Heart right ventricle (tissue), 16 donors: ENCODE measurements around the gene CRYBA2. TPM values are rescaled to one million over a fixed set of nuclear protein-coding genes. Genes with fewer than 3 reads are reported as not detected.

Experiments
- ATAC-seq, 8 donors: fragments of 200-7000 bp; cut with Tn5 transposase; one replicate each; pipeline ENCODE4 v1.9.1; 2020; ENCODE audit warnings: mild to moderate bottlenecking in 8 of 8, moderate library complexity in 8 of 8, moderate number of reproducible peaks in 1 of 8
- DNase-seq, 2 donors: peaks; one replicate each; pipeline ENCODE4 v3.0.0-alpha.2; 2020
- H3K27ac ChIP-seq, 10 donors: fragments of 200-600 bp; sonication (generic) in 2 of 10; one replicate each; pipeline versions ENCODE4 v1.5.0 to v1.8.0; 2020 to 2022; ENCODE audit warnings: mild to moderate bottlenecking in 3 of 10
- H3K27me3 ChIP-seq, 7 donors: fragments of 200-600 bp; one replicate each; pipeline ENCODE4 v1.8.0; 2021 to 2022; ENCODE audit warnings: mild to moderate bottlenecking in 2 of 7
- H3K36me3 ChIP-seq, 9 donors: fragments of 200-600 bp; sonication (generic) in 1 of 9; one replicate each; pipeline versions ENCODE4 v1.5.0 to v1.8.0; 2020 to 2022; ENCODE audit warnings: mild to moderate bottlenecking in 2 of 9
- H3K4me1 ChIP-seq, 9 donors: fragments of 200-600 bp; sonication (generic) in 1 of 9; one replicate each; pipeline versions ENCODE4 v1.5.0 to v1.8.0; 2020 to 2022; ENCODE audit warnings: mild to moderate bottlenecking in 4 of 9
- H3K4me3 ChIP-seq, 10 donors: fragments of 200-600 bp; sonication (generic) in 2 of 10; one replicate each; pipeline versions ENCODE4 v1.5.0 to v1.8.0; 2020 to 2022; ENCODE audit warnings: mild to moderate bottlenecking in 7 of 10, moderate library complexity in 2 of 10
- H3K9me3 ChIP-seq, 11 donors: fragments of 200-600 bp in 10 of 11; sonication (generic) in 2 of 11; one replicate each; pipeline versions ENCODE4 v1.5.0 to v1.8.0; 2013 to 2022; ENCODE audit warnings: mild to moderate bottlenecking in 2 of 11, control low read depth in 1 of 11, moderate library complexity in 1 of 11
- CTCF ChIP-seq, 9 donors: fragments of 200-600 bp; sonication (generic) in 2 of 9; IDR thresholded peaks; one replicate each; pipeline versions ENCODE4 v1.5.0 to v1.8.0; 2021 to 2022; ENCODE audit warnings: antibody characterized with exemption in 9 of 9, mild to moderate bottlenecking in 5 of 9, moderate library complexity in 1 of 9
- WGBS, 2 donors: extraction: QIAGEN DNeasy Blood & Tissue Kit; methylation state at CpG; one replicate each; pipeline ENCODE4 v1.1.7; 2013; ENCODE audit warnings: inconsistent platforms in 1 of 2; 5-methylcytosine and 5-hydroxymethylcytosine counted together
- intact Hi-C, 10 donors: fragments of 100-400 bp; cut with DNase I; formaldehyde crosslinking; loops; one replicate each; pipeline versions ENCODE4 v1.11.1 to v1.14.2; 2022
- polyA plus RNA-seq, 2 donors: library from polyadenylated mRNA; stranded (reverse); fragments of 200-250 nt; gene quantifications; one replicate each; pipeline ENCODE4 v1.2.3, GENCODE V29; 2013
- total RNA-seq, 10 donors: library from RNA; stranded (reverse); fragmentation: NEBNext Ultra II Directional in 3 of 10; extraction: Animal tissue kit (Norgen Biotek cat#: 25700) in 3 of 10; gene quantifications; one replicate each; pipeline versions ENCODE4 v1.2.1 to v1.2.4, GENCODE V29; 2021 to 2023
- donor health status: Arrhythmogenic right ventricular cardiomyopathy.
- donor health status: ischemic (EF 13 %, LVEDD 7.1; RV severe dilation, severe dysfunction).
- donor health status: healthy with polysubstance abuse.
- donor health status: DM: no; HTN: yes; CAD: no.
- donor health status: DM: no; HTN: no; CAD: no.
- donor health status: ischemic (EF 25% LVEDD 6.9; RV normal size, moderate dysfunction).
- donor health status: ischemic (EF 25% LVEDD 5.7; RV mildly dilated, moderate dysfunction).
- donor health status: healthy.
- donor health status: DM: yes; HTN: yes; CAD: no.
- donor health status: Ischemic cardiomyopathy.
- donor health status: ischemic (EF 35%, LVEDD 5.7; RV mildly dilated, moderate dysfunction).
- donor health status: nonischemic (EF 11% LVEDD 7.7; RV severe dilation, severe dysfunction).
- donor health status: DM: yes; HTN: yes; CAD: no.
- donor health status: PGD.
- donor health status: ischemic (EF 29% LVEDD 5.4; RV normal size, mild dysfunction).
- donor health status: nonischemic (EF 23%, LVEDD 6.1; RV moderate dilation, normal function).

Gene CRYBA2
- total and polyA plus RNA-seq, 12 donors: not detected

- no peak for TF ChIP-seq CTCF (IDR thresholded peaks at IDR 0.05)
- H3K4me1 ChIP-seq: peaks cover 10 to 50% (median 42%) of the 10 kb centered on the region in 9 donors
- H3K9me3 ChIP-seq: no peaks in the 10 kb centered on the region
- H3K36me3 ChIP-seq: no peaks in the 10 kb centered on the region
- DNase-seq (no peak), ATAC-seq (no peak)
- H3K27ac ChIP-seq: no peak overlapping the region
- intact Hi-C loops: no loop called here
- WGBS, 2 donors: 1 to 3% methylated on average over 47 to 49 of the region's 49 CpGs
- peaks cover 72 to 100% (median 100%) of the 10 kb centered on the region in 7 donors for H3K27me3 ChIP-seq
- peak overlapping the region in 7 of 10 donors; percentile 7 to 36 (median 30) for H3K4me3 ChIP-seq
These were observed 7.7 kb downstream of the CRYBA2 start for GRCh38 chr2:218985325-218986091.

- H3K4me1 ChIP-seq: peaks cover 10 to 52% (median 42%) of the 10 kb centered on the region in 9 donors
- H3K27me3 ChIP-seq: peaks cover 67 to 100% (median 99%) of the 10 kb centered on the region in 7 donors
- no peaks in the 10 kb centered on the region for H3K36me3 ChIP-seq
- TF ChIP-seq CTCF (IDR thresholded peaks at IDR 0.05): no peak
- 1 to 2% methylated on average over 29 to 31 of the region's 32 CpGs for whole genome bisulfite sequencing, 2 donors
- no peak within 1 kb of the TSS for H3K27ac ChIP-seq
- intact Hi-C loops: no loop called here
- no peaks in the 10 kb centered on the region for H3K9me3 ChIP-seq
- DNase-seq: no peak
- ATAC-seq: no peak
- peak within 1 kb of the TSS in 9 of 10 donors; percentile 7 to 36 (median 28) for H3K4me3 ChIP-seq
These were observed 8.2 kb downstream of the CRYBA2 start, which contains the start of gene FEV for GRCh38 chr2:218985021-218985324. Gene FEV (minus strand): TSS chr2:218985184. CDS start chr2:218985075, 109 bp downstream.

- Histone ChIP-seq H3K27me3 (peaks cover 63 to 100% (median 99%) of the 10 kb centered on the region in 7 donors), H3K4me1 (peaks cover 10 to 56% (median 42%) of the 10 kb centered on the region in 9 donors), H3K36me3 (no peaks in the 10 kb centered on the region), H3K27ac (no peak overlapping the region), H3K9me3 (no peaks in the 10 kb centered on the region), H3K4me3 (peak overlapping the region in 9 of 10 donors; percentile 7 to 36 (median 28))
- TF ChIP-seq CTCF (IDR thresholded peaks at IDR 0.05): no peak
- intact Hi-C loops: no loop called here
- 1% methylated on average over 50 of the region's 50 CpGs for WGBS, 2 donors
- ATAC-seq (peak; percentile 18 to 87 (median 70)), DNase-seq (peak in 1 of 2 donors; percentile 67)
These were observed 8.8 kb downstream of the CRYBA2 start for GRCh38 chr2:218984239-218985020.

- DNase-seq: no peak
- no peak for ATAC-seq
- peak overlapping the region in 8 of 10 donors; percentile 19 to 36 (median 29) for H3K4me3 ChIP-seq
- intact Hi-C loops: no loop called here
- H3K36me3 ChIP-seq: no peaks in the 10 kb centered on the region
- peaks cover 10 to 56% (median 42%) of the 10 kb centered on the region in 9 donors for H3K4me1 ChIP-seq
- WGBS, 2 donors: 11 to 12% methylated on average over 10 of the region's 10 CpGs
- H3K9me3 ChIP-seq: no peaks in the 10 kb centered on the region
- TF ChIP-seq CTCF (IDR thresholded peaks at IDR 0.05): no peak
- no peak overlapping the region for H3K27ac ChIP-seq
- H3K27me3 ChIP-seq: peaks cover 61 to 100% (median 99%) of the 10 kb centered on the region in 7 donors
These were observed 9.3 kb downstream of the CRYBA2 start for GRCh38 chr2:218983934-218984238.
